Mesendoderm (in vitro differentiated cells): ENCODE results near the gene DZIP1.

Experiments used
- DNase-seq: peaks from one replicate; pipeline ENCODE4 v3.0.0; 2013
- H2AK5ac ChIP-seq: 2 replicates; pipeline ENCODE4 v1.6.1; 2013; ENCODE audit warnings: low read length, inconsistent platforms
- H2BK120ac ChIP-seq: 2 replicates; pipeline ENCODE4 v1.6.1; 2013; ENCODE audit warnings: low read depth, mild to moderate bottlenecking, low read length, moderate library complexity, mixed read lengths
- H2BK15ac ChIP-seq: replicated peaks from 2 replicates; pipeline ENCODE4 v1.6.1; 2013; ENCODE audit warnings: low read depth, mild to moderate bottlenecking, moderate library complexity
- H2BK5ac ChIP-seq: 2 replicates; pipeline ENCODE4 v1.6.1; 2013; ENCODE audit warnings: low read length, inconsistent platforms
- H3K18ac ChIP-seq: 2 replicates; pipeline ENCODE4 v1.6.1; 2013; ENCODE audit warnings: mild to moderate bottlenecking, low read length, mixed read lengths
- H3K23ac ChIP-seq: one replicate; pipeline ENCODE4 v1.6.1; 2013; ENCODE audit warnings: low read length
- H3K27ac ChIP-seq: 2 replicates; pipeline ENCODE4 v1.5.1; 2013; ENCODE audit warnings: low read depth, mild to moderate bottlenecking, inconsistent platforms, low read length, moderate library complexity
- H3K27me3 ChIP-seq: 2 replicates; pipeline ENCODE4 v1.6.1; 2013; ENCODE audit warnings: low read length, control low read depth, mild to moderate bottlenecking, inconsistent platforms; ENCODE audit not compliant: insufficient read depth, poor library complexity
- H3K36me3 ChIP-seq: 2 replicates; pipeline ENCODE4 v1.6.1; 2013; ENCODE audit warnings: low read length, inconsistent platforms; ENCODE audit not compliant: control insufficient read depth, insufficient read depth
- H3K4ac ChIP-seq: one replicate; pipeline ENCODE4 v1.6.1; 2013; ENCODE audit warnings: low read depth, mild to moderate bottlenecking, low read length, moderate library complexity
- H3K4me1 ChIP-seq: 2 replicates; pipeline ENCODE4 v1.6.1; 2013; ENCODE audit warnings: low read depth, low read length, inconsistent platforms; ENCODE audit not compliant: control insufficient read depth
- H3K4me2 ChIP-seq: 2 replicates; pipeline ENCODE4 v1.6.1; 2013; ENCODE audit warnings: low read length
- H3K4me3 ChIP-seq: 2 replicates; pipeline ENCODE4 v1.5.1; 2013; ENCODE audit warnings: mild to moderate bottlenecking, low read length
- H3K56ac ChIP-seq: one replicate; pipeline ENCODE4 v1.6.1; 2013; ENCODE audit warnings: low read length
- H3K79me1 ChIP-seq: 2 replicates; pipeline ENCODE4 v1.6.1; 2013; ENCODE audit warnings: low read length, inconsistent platforms
- H3K79me2 ChIP-seq: 2 replicates; pipeline ENCODE4 v1.6.1; 2013; ENCODE audit warnings: mild to moderate bottlenecking, low read length; ENCODE audit not compliant: control insufficient read depth, insufficient read depth
- H3K9ac ChIP-seq: 2 replicates; pipeline ENCODE4 v1.6.1; 2013; ENCODE audit warnings: low read length, inconsistent platforms
- H4K5ac ChIP-seq: one replicate; pipeline ENCODE4 v1.6.1; 2013; ENCODE audit warnings: low read length
- H4K8ac ChIP-seq: one replicate; pipeline ENCODE4 v1.6.1; 2013; ENCODE audit warnings: low read depth, mild to moderate bottlenecking, control low read depth, low read length, moderate library complexity
- WGBS: extraction: QIAGEN DNeasy Blood & Tissue Kit; methylation state at CpG from one replicate; pipeline ENCODE4 v1.1.7; 2013; ENCODE audit warnings: low lambda C conversion rate, missing lambda C conversion rate; ENCODE audit not compliant: insufficient coverage; ENCODE audit errors: extremely low coverage; 5-methylcytosine and 5-hydroxymethylcytosine counted together

The DZIP1 gene

GRCh38 chr13:95560387-95560786, 84.1 kb downstream of the DZIP1 start:
- no peak overlapping the region for H4K5ac ChIP-seq
- H3K56ac ChIP-seq: no peak overlapping the region
- no peak overlapping the region for H3K4me3 ChIP-seq
- no peak overlapping the region for H2BK5ac ChIP-seq
- no peak for DNase-seq
- no peak overlapping the region for H3K23ac ChIP-seq
- no peak overlapping the region for H3K9ac ChIP-seq
- WGBS: no CpG with 5 or more reads among the region's 6 CpGs
- no peak overlapping the region for H3K4me2 ChIP-seq
- no peak overlapping the region for H2BK120ac ChIP-seq
- no peak overlapping the region for H3K18ac ChIP-seq
- no peak overlapping the region for H3K27ac ChIP-seq
- H3K79me1 ChIP-seq: no peaks in the 10 kb centered on the region
- no peak overlapping the region for H3K4ac ChIP-seq
- no peaks in the 10 kb centered on the region for H3K4me1 ChIP-seq
- no peak overlapping the region for H4K8ac ChIP-seq
- no peaks in the 10 kb centered on the region for H3K27me3 ChIP-seq
- H2BK15ac ChIP-seq: no peak overlapping the region
- H2AK5ac ChIP-seq: no peak overlapping the region
- peaks cover 2% of the 10 kb centered on the region for H3K79me2 ChIP-seq
- H3K36me3 ChIP-seq: no peaks in the 10 kb centered on the region

GRCh38 chr13:95559100-95559499, 85.4 kb downstream of the DZIP1 start:
- no peak overlapping the region for H3K9ac ChIP-seq
- H3K79me1 ChIP-seq: no peaks in the 10 kb centered on the region
- no peak for DNase-seq
- H2BK5ac ChIP-seq: no peak overlapping the region
- no peaks in the 10 kb centered on the region for H3K27me3 ChIP-seq
- H2BK120ac ChIP-seq: no peak overlapping the region
- H3K56ac ChIP-seq: no peak overlapping the region
- H2BK15ac ChIP-seq: no peak overlapping the region
- no peaks in the 10 kb centered on the region for H3K36me3 ChIP-seq
- H3K4me1 ChIP-seq: no peaks in the 10 kb centered on the region
- H4K5ac ChIP-seq: no peak overlapping the region
- no peak overlapping the region for H3K4me3 ChIP-seq
- H3K4me2 ChIP-seq: no peak overlapping the region
- H3K4ac ChIP-seq: no peak overlapping the region
- no peak overlapping the region for H3K18ac ChIP-seq
- no peak overlapping the region for H3K23ac ChIP-seq
- WGBS: no CpG with 5 or more reads among the region's 6 CpGs
- no peak overlapping the region for H3K27ac ChIP-seq
- no peak overlapping the region for H4K8ac ChIP-seq
- peaks cover 2% of the 10 kb centered on the region for H3K79me2 ChIP-seq
- H2AK5ac ChIP-seq: no peak overlapping the region

DNA sequence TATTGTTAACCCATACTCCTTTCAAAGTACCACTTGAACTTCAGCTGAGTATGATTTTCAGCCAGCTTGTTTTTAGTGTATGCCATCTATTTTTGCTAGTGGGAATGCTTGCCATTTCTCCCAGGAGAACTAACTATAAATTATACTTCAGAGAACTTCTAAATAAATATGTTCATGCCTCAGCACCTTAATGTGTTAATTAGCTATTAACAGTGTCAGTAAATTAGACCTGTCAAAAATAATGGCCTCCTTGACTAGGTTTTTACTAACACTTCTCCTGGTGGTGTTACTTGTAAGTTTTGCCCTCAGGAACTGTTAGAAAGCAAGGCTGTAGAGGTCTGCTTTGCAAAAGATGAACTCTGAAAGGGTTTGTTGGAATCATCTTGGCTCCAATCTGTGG, 87.5 kb downstream of the DZIP1 start:
- Histone ChIP-seq H3K27me3 (no peaks in the 10 kb centered on the region), H3K56ac (no peak overlapping the region), H3K79me2 (peaks cover 2% of the 10 kb centered on the region), H4K8ac (no peak overlapping the region), H2BK5ac (no peak overlapping the region), H3K79me1 (no peaks in the 10 kb centered on the region), H4K5ac (no peak overlapping the region), H3K18ac (no peak overlapping the region), H3K9ac (no peak overlapping the region), H2BK15ac (no peak overlapping the region), H3K4me3 (no peak overlapping the region), H3K23ac (no peak overlapping the region), H3K4me2 (no peak overlapping the region), H2AK5ac (no peak overlapping the region), H3K36me3 (no peaks in the 10 kb centered on the region), H2BK120ac (no peak overlapping the region), H3K4me1 (peaks cover under 1% of the 10 kb centered on the region), H3K4ac (no peak overlapping the region), H3K27ac (no peak overlapping the region)
- DNase-seq: no peak

DNA sequence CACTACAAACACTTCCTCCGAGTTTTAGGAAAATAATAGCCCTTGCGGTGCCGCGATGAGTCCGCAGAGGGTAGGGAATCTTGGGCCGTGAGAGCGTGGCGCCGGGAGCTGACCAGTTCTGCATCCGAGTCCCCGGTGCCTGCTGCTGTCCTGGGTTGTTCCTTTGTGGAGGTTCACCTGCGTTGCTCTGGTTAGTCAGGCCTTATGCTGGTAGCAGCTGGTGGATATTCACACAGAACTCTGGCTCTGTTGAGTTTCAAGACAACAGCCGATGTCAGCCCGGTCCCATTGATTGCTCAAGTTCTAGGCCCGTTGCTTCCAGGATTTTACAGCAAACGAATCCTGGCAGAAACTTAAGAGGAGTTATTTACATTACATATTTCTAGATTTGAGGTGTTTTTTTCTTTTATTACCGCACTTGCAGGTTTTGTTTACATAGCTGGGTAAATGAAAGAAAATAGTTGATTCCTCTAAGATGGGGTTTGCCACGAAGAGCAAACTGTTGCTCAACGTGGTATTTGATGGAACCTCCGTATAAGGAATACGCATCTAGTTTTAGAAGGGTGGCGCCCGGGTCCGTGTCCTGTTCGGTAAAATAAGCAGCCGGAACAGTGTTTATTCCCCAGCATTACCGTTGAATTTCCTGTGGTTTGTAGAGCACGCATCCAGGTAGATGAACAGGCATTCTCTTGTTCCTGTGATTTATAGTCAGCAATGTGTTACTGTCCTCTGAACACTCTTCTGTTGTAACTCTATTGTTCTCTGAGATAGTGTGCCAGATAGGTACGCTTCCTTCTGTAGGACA, 90.7 kb downstream of the DZIP1 start:
- H3K56ac ChIP-seq: peak overlapping the region; percentile 90
- peak overlapping the region; percentile 73 for H3K4me2 ChIP-seq
- H3K23ac ChIP-seq: no peak overlapping the region
- no peak overlapping the region for H4K8ac ChIP-seq
- peaks cover 3% of the 10 kb centered on the region for H3K4me1 ChIP-seq
- H3K36me3 ChIP-seq: no peaks in the 10 kb centered on the region
- H2BK120ac ChIP-seq: no peak overlapping the region
- H3K27me3 ChIP-seq: no peaks in the 10 kb centered on the region
- H3K27ac ChIP-seq: no peak overlapping the region
- H2BK15ac ChIP-seq: no peak overlapping the region
- no peak overlapping the region for H4K5ac ChIP-seq
- H3K4ac ChIP-seq: no peak overlapping the region
- H3K79me2 ChIP-seq: peaks cover 2% of the 10 kb centered on the region
- H3K4me3 ChIP-seq: peak overlapping the region; percentile 75
- peak overlapping the region; percentile 70 for H3K9ac ChIP-seq
- no peak overlapping the region for H2BK5ac ChIP-seq
- no CpG with 5 or more reads among the region's 29 CpGs for WGBS
- H2AK5ac ChIP-seq: no peak overlapping the region
- H3K18ac ChIP-seq: peak overlapping the region; percentile 13
- H3K79me1 ChIP-seq: no peaks in the 10 kb centered on the region
- DNase-seq: peak; percentile 61

DNA sequence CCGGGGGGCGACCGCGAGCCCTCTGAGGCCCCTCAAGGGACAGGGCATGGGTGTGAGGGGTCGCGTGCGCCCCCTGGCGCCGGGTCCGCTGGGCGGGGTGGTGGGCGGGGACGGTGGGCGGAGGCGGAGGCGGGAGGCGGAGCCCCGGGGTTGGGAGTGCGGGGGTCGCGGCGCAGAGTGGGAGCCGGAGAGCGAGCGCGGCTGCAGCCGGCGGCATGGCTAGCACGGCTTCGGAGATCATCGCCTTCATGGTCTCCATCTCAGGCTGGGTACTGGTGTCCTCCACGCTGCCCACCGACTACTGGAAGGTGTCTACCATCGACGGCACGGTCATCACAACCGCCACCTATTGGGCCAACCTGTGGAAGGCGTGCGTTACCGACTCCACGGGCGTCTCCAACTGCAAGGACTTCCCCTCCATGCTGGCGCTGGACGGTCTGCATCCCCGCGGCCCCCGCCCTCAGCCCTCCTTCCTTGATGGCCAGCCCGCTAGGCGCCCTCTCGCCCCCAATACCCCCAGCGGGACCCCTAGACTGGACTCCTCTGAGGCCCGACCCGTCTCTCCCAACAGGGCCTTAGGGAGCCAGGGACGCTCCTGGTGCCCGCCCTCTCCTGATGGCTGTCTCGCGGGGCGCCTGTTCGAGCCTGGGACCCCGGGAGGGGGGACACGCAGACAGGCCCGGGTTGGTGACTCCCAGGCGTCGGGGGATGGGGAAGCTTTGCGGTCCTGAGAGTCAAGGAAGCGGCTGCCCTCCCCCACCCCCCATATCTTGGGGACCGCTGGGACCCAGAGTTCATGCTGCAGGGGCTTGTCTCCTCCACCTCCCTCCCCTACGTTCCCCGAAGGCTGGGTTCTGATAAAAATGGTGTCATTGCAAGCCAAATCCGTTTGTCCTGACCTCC, 91.7 kb downstream of the DZIP1 start, which contains the start of gene CLDN10:
Gene CLDN10, plus strand, starts transcription at position 182 of the 903 bp plus-strand sequence. Its CDS starts 34 bp downstream, at position 216.
- H3K4me1 ChIP-seq: peaks cover 3% of the 10 kb centered on the region
- no peak within 1 kb of the TSS for H2BK5ac ChIP-seq
- H4K8ac ChIP-seq: no peak within 1 kb of the TSS
- H3K4ac ChIP-seq: peak within 1 kb of the TSS; percentile 60
- H3K27me3 ChIP-seq: no peaks in the 10 kb centered on the region
- H2AK5ac ChIP-seq: no peak within 1 kb of the TSS
- H3K79me1 ChIP-seq: no peaks in the 10 kb centered on the region
- peak; percentile 80 for DNase-seq
- peaks cover 2% of the 10 kb centered on the region for H3K79me2 ChIP-seq
- peak within 1 kb of the TSS; percentile 73 for H3K4me2 ChIP-seq
- peak within 1 kb of the TSS; percentile 54 for H3K18ac ChIP-seq
- H3K23ac ChIP-seq: peak within 1 kb of the TSS; percentile 48
- peak within 1 kb of the TSS; percentile 70 for H3K9ac ChIP-seq
- H3K36me3 ChIP-seq: no peaks in the 10 kb centered on the region
- no peak within 1 kb of the TSS for H4K5ac ChIP-seq
- H3K27ac ChIP-seq: no peak within 1 kb of the TSS
- H3K56ac ChIP-seq: peak within 1 kb of the TSS; percentile 90
- no CpG with 5 or more reads among the region's 70 CpGs for WGBS
- peak within 1 kb of the TSS; percentile 75 for H3K4me3 ChIP-seq
- no peak within 1 kb of the TSS for H2BK15ac ChIP-seq
- peak within 1 kb of the TSS; percentile 1 for H2BK120ac ChIP-seq
